A673 (cell line): ENCODE measurements around the gene PIGH.

Source experiments
- CTCF ChIP-seq: fragments of 300-800, 200-600 bp; sonication (generic); conservative IDR thresholded peaks from 2 replicates; pipeline ENCODE4 v1.5.1; 2017; ENCODE audit warnings: low read depth, mild to moderate bottlenecking, antibody characterized with exemption, low read length, moderate library complexity, mixed read lengths
- EZH2 ChIP-seq: fragments of 200-600 bp; sonication (generic); IDR thresholded peaks from 2 replicates; pipeline ENCODE4 v1.6.1; 2017; ENCODE audit warnings: borderline replicate concordance, low read depth, mild to moderate bottlenecking, mixed read lengths, antibody characterized with exemption, low read length; ENCODE audit not compliant: poor library complexity, severe bottlenecking

- TF ChIP-seq CTCF (no peak), EZH2 (no peak)
Measured at GRCh38 chr14:67641480-67641879, 41.4 kb upstream of the PIGH start.
